ENCODE results near the gene MAT2B. TPM values are rescaled to one million over a fixed set of nuclear protein-coding genes. Genes with fewer than 3 reads are reported as not detected.

The MAT2B gene
- total RNA-seq, 2 experiments from 2014 or later: 74.1 to 104 TPM

- CTCF ChIA-PET: no interaction called here
- H3K27me3 Mint-ChIP-seq: peaks cover 16% of the 10 kb centered on the region
- H3K27ac Mint-ChIP-seq: no peak overlapping the region
These were observed 37.4 kb downstream of the MAT2B start for GRCh38 chr5:163542771-163543170.

GRCh38 chr5:163544041-163544440 is 38.6 kb downstream of the MAT2B start:
- Mint-ChIP-seq H3K27ac (no peak overlapping the region), H3K4me3 (no peak overlapping the region), H3K27me3 (peaks cover 12% of the 10 kb centered on the region), H3K4me1 (no peaks in the 10 kb centered on the region), H3K36me3 (no peaks in the 10 kb centered on the region), H3K9me3 (ENCODE audit: low read depth) (no peaks in the 10 kb centered on the region)
- CTCF ChIA-PET: no interaction called here
- ATAC-seq (no peak), DNase-seq (no peak)

More at GRCh38 chr5:163542771-163543170, 37.4 kb downstream of the MAT2B start:
- ATAC-seq: no peak
- H3K4me1 Mint-ChIP-seq: no peaks in the 10 kb centered on the region
- no peak overlapping the region for H3K4me3 Mint-ChIP-seq
- no peak for DNase-seq
- H3K36me3 Mint-ChIP-seq: no peaks in the 10 kb centered on the region
- no peaks in the 10 kb centered on the region for H3K9me3 Mint-ChIP-seq (ENCODE audit: low read depth)

GRCh38 chr5:163544836-163545235 is 39.4 kb downstream of the MAT2B start:
- CTCF ChIA-PET: no interaction called here
- Mint-ChIP-seq H3K4me1 (no peaks in the 10 kb centered on the region), H3K27ac (no peak overlapping the region), H3K36me3 (no peaks in the 10 kb centered on the region), H3K27me3 (peaks cover 7% of the 10 kb centered on the region), H3K4me3 (no peak overlapping the region), H3K9me3 (ENCODE audit: low read depth) (no peaks in the 10 kb centered on the region)
- no peak for ATAC-seq
- DNase-seq: no peak

GRCh38 chr5:163548649-163549048 is 43.2 kb downstream of the MAT2B start:
- no peak overlapping the region for H3K27ac Mint-ChIP-seq
- H3K27me3 Mint-ChIP-seq: peaks cover 13% of the 10 kb centered on the region
- no peak for DNase-seq
- no peaks in the 10 kb centered on the region for H3K36me3 Mint-ChIP-seq
- ATAC-seq: no peak
- no peaks in the 10 kb centered on the region for H3K4me1 Mint-ChIP-seq
- no peaks in the 10 kb centered on the region for H3K9me3 Mint-ChIP-seq (ENCODE audit: low read depth)
- CTCF ChIA-PET: no interaction called here
- no peak overlapping the region for H3K4me3 Mint-ChIP-seq

- no peak overlapping the region for H3K27ac Mint-ChIP-seq
- H3K27me3 Mint-ChIP-seq: peaks cover 14% of the 10 kb centered on the region
- H3K36me3 Mint-ChIP-seq: no peaks in the 10 kb centered on the region
- CTCF ChIA-PET: interaction anchor here (1.3 kb wide), 1 partner anchor 13 kb away, joined by 3 read pairs; no protein-coding TSS in a partner anchor
- DNase-seq: no peak
- no peak overlapping the region for H3K4me3 Mint-ChIP-seq
- ATAC-seq: no peak
- no peaks in the 10 kb centered on the region for H3K4me1 Mint-ChIP-seq
- H3K9me3 Mint-ChIP-seq (ENCODE audit: low read depth): no peaks in the 10 kb centered on the region
These were observed 45.7 kb downstream of the MAT2B start for GRCh38 chr5:163551156-163551555.

GRCh38 chr5:163552536-163552935 is 47.1 kb downstream of the MAT2B start:
- ATAC-seq: no peak
- Mint-ChIP-seq H3K36me3 (peaks cover 1% of the 10 kb centered on the region), H3K27ac (no peak overlapping the region), H3K4me3 (no peak overlapping the region), H3K9me3 (ENCODE audit: low read depth) (no peaks in the 10 kb centered on the region), H3K4me1 (no peaks in the 10 kb centered on the region), H3K27me3 (peaks cover 18% of the 10 kb centered on the region)
- CTCF ChIA-PET: no interaction called here
- no peak for DNase-seq

- Mint-ChIP-seq H3K27me3 (peaks cover 36% of the 10 kb centered on the region), H3K36me3 (peaks cover 1% of the 10 kb centered on the region), H3K4me3 (no peak overlapping the region), H3K9me3 (ENCODE audit: low read depth) (no peaks in the 10 kb centered on the region), H3K4me1 (peaks cover 12% of the 10 kb centered on the region), H3K27ac (no peak overlapping the region)
- ATAC-seq (no peak), DNase-seq (no peak)
- CTCF ChIA-PET: interaction anchor here (1.6 kb wide), 1 partner anchor 943 kb away, joined by 5 read pairs; no protein-coding TSS in a partner anchor
These were observed 55.9 kb downstream of the MAT2B start for GRCh38 chr5:163561339-163561738.

GRCh38 chr5:163562071-163562470 is 56.7 kb downstream of the MAT2B start:
- DNase-seq: no peak
- CTCF ChIA-PET: interaction anchor here (1.6 kb wide), 1 partner anchor 942 kb away, joined by 5 read pairs; no protein-coding TSS in a partner anchor
- H3K36me3 Mint-ChIP-seq: no peaks in the 10 kb centered on the region
- no peak for ATAC-seq
- H3K9me3 Mint-ChIP-seq (ENCODE audit: low read depth): no peaks in the 10 kb centered on the region
- H3K27me3 Mint-ChIP-seq: peaks cover 40% of the 10 kb centered on the region
- no peak overlapping the region for H3K4me3 Mint-ChIP-seq
- peaks cover 16% of the 10 kb centered on the region for H3K4me1 Mint-ChIP-seq
- no peak overlapping the region for H3K27ac Mint-ChIP-seq

GRCh38 chr5:163563112-163563511 is 57.7 kb downstream of the MAT2B start:
- CTCF ChIA-PET: interaction anchor here (1.6 kb wide), 1 partner anchor 941 kb away, joined by 5 read pairs; no protein-coding TSS in a partner anchor
- DNase-seq (no peak), ATAC-seq (no peak)
- H3K9me3 Mint-ChIP-seq (ENCODE audit: low read depth): no peaks in the 10 kb centered on the region
- no peaks in the 10 kb centered on the region for H3K36me3 Mint-ChIP-seq
- H3K27me3 Mint-ChIP-seq: peaks cover 50% of the 10 kb centered on the region
- no peak overlapping the region for H3K4me3 Mint-ChIP-seq
- peaks cover 16% of the 10 kb centered on the region for H3K4me1 Mint-ChIP-seq
- no peak overlapping the region for H3K27ac Mint-ChIP-seq

- CTCF ChIA-PET: interaction anchor here (1.1 to 2.0 kb wide), 3 partner anchors 13 to 940 kb away, joined by 3 to 7 read pairs (median 3); no protein-coding TSS in a partner anchor
- Mint-ChIP-seq H3K36me3 (no peaks in the 10 kb centered on the region), H3K27me3 (peaks cover 55% of the 10 kb centered on the region), H3K4me3 (no peak overlapping the region), H3K27ac (no peak overlapping the region), H3K9me3 (ENCODE audit: low read depth) (no peaks in the 10 kb centered on the region), H3K4me1 (peaks cover 16% of the 10 kb centered on the region)
- ATAC-seq: no peak
- DNase-seq: no peak
These were observed 58.5 kb downstream of the MAT2B start for GRCh38 chr5:163563880-163564279.

GRCh38 chr5:163564321-163564938 is 59.0 kb downstream of the MAT2B start:
- DNase-seq (peak; percentile 67), ATAC-seq (no peak)
- Mint-ChIP-seq H3K9me3 (ENCODE audit: low read depth) (no peaks in the 10 kb centered on the region), H3K27me3 (peaks cover 57% of the 10 kb centered on the region), H3K36me3 (no peaks in the 10 kb centered on the region), H3K4me1 (peaks cover 16% of the 10 kb centered on the region), H3K27ac (no peak overlapping the region), H3K4me3 (no peak overlapping the region)
- CTCF ChIA-PET: interaction anchor here (1.1 to 2.0 kb wide), 4 partner anchors 8 to 939 kb away, joined by 3 to 7 read pairs (median 4); no protein-coding TSS in a partner anchor

- Mint-ChIP-seq H3K4me3 (peak overlapping the region; percentile 45), H3K27ac (no peak overlapping the region), H3K27me3 (peaks cover 55% of the 10 kb centered on the region), H3K9me3 (ENCODE audit: low read depth) (no peaks in the 10 kb centered on the region), H3K4me1 (peaks cover 16% of the 10 kb centered on the region), H3K36me3 (no peaks in the 10 kb centered on the region)
- no peak for ATAC-seq
- DNase-seq: no peak
- CTCF ChIA-PET: interaction anchor here (1.3 to 2.0 kb wide), 4 partner anchors 9 to 939 kb away, joined by 3 to 7 read pairs (median 4); no protein-coding TSS in a partner anchor
These were observed 60.1 kb downstream of the MAT2B start for GRCh38 chr5:163565492-163565891.

GRCh38 chr5:163565931-163566608 is 60.7 kb downstream of the MAT2B start:
- ATAC-seq (peak; percentile 51), DNase-seq (peak; percentile 44)
- peaks cover 52% of the 10 kb centered on the region for H3K27me3 Mint-ChIP-seq
- CTCF ChIA-PET: interaction anchor here (1.3 to 2.0 kb wide), 3 partner anchors 14 to 939 kb away, joined by 3 to 7 read pairs (median 4); no protein-coding TSS in a partner anchor
- H3K36me3 Mint-ChIP-seq: no peaks in the 10 kb centered on the region
- no peak overlapping the region for H3K27ac Mint-ChIP-seq
- no peaks in the 10 kb centered on the region for H3K9me3 Mint-ChIP-seq (ENCODE audit: low read depth)
- peak overlapping the region; percentile 45 for H3K4me3 Mint-ChIP-seq
- H3K4me1 Mint-ChIP-seq: peaks cover 16% of the 10 kb centered on the region

Data from activated CD8-positive, alpha-beta memory T cell treated with anti-CD3 and anti-CD28 coated beads, Interleukin-2, amount 10 ng/mL, durations not matched to agents 7 days and 5 days (primary cell).